GM21786 (cell line): ENCODE results near the gene SECTM1.

Experiments used
- ATAC-seq: cut with Tn5 transposase; IDR thresholded peaks from one replicate; pipeline ENCODE4 v1.9.1; 2021; ENCODE audit not compliant: unreplicated experiment

SECTM1 gene

GRCh38 chr17:82316651-82317393, 16.7 kb downstream of the SECTM1 start:
- ATAC-seq: no peak

DNA sequence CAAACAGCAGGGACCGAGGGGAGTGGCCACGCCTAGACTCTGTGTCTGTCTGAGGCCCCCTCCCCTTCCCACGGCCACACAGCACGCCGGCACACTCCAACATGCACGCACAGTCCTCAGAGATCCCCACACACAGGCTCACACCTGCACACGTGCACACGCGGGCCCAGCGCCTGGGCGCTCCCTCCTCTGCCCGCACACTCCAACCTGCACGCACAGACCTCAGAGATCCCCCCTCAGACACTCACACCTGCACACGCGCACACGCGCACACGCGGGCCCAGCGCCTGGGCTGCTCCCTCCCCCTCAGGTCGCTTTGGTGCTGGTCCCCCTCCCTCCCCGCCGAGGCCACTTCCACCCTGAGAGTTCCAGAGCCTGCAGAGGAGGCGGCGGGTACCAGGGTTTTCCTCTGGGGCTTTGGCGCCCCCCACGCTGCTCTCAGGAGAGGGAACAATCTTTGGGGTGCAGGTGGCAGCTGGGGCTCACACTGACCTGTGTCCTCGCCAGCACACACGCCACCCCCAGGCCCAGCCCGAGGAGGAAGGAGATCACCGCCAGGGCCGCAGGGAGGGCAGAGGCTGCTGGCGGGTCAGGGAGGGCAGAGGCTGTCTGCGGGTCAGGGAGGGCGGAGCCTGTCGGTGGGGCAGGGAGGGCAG, 17.7 kb downstream of the SECTM1 start:
- ATAC-seq: no peak

- no peak for ATAC-seq
Measured at GRCh38 chr17:82314727-82315605, 18.6 kb downstream of the SECTM1 start.

DNA sequence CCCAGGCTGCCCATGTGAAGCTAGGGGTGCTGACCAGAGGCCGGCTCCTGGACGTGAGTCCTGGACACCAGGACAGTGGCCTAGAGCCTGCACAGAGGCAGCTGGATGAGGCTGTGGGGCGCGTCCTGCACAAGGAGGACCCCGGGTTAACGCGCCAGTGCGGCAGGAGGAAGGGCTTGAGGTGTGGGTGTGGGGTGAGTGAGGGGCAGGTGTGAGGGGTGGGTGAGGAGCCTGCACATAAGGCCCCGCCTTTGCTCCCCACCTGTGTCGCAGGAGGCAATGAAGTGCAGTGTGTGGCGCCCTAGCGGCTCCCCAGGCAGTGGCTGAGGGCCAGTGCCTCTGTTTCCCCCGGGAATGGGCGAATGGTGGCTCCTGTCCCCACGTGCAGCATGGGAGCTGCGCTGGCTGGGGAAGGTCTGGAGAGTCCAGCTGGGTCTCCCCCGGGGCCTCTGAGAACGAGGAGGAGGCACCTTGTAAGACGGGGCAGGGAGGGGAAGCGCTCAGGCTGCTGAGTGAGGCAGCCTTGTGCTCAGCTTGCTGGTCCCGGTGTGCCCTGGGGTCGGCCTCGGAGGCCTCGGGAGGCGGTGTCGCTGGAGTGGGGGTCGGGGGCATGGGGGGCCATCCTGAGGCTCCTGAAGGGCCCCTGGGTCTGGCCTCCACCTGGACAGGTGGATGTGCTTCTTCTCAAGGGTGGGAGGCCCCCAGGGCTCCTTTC, 19.4 kb downstream of the SECTM1 start:
- ATAC-seq: no peak

DNA sequence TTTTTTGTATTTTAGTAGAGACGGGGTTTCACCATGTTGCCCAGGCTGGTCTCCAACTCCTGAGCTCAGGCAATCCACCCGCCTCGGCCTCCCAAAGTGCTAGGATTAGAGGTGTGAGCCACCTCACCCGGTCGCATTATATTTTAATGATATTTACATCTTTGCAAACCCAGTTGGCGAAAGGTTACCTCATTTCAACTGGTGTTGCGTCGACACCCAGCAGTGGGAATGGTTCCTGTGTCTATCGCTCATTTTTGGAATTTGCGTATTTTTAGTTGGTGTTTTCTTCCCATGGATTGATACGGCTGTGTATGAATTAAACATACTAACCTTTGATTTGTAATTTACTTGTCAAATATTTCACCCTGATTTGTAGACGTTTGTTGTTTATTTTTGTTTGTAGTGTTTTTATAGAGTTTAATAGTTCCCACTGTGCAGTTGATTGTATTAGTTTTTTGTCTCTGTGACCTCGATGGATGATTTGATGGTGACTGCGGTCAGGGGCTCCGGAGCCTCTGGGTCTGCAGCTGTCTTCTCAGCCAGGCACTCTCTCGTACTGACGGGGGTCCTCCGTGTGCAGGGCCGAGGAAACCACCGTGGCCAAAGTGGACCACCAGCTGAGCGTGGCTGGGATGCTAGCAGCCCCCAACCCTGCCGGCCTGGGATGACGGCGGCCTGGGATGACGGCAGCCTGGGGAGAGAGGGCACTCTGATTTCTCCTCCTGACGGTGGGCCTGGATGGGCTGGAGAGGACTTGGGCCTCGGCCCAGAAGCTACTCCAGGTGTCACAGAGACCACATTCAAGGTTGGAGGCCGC, 20.2 kb downstream of the SECTM1 start:
- no peak for ATAC-seq

DNA sequence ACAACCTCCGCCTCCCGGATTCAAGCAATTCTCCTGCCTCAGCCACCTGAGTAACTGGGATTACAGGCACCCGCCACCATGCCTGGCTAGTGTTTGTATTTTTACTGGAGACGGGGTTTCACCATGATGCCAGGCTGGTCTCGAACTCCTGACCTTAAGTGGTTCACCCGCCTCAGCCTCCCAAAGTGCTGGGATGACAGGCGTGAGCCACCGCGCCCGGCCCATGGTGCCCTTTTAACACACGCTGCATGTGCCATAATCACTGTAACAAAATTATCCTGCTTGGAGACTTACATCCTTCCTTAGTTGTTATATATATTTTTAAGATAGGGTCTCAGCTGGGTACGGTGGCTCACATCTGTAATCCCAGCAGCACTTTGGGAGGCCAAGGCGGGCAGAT, 21.6 kb downstream of the SECTM1 start:
- no peak for ATAC-seq

DNA sequence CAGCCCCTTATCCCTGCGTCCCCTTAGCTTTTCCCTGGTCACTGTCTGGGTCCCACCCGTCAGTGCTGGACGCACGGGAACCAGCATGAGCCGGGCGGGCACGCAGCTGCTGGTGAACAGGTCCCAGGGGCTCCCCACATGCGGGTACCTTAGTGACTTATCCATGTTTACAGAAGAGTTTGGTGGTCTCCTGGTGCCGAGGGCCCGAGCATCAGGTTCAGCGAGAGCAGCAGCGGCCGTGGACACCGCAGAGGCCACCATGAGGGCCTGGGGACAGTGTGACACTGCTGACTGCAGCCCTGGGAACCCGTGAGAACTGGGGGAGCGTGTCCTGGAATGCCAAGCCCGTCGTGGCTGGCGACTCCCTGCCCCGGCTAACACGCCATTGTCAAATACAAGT, 22.7 kb downstream of the SECTM1 start:
- no peak for ATAC-seq

- no peak for ATAC-seq
Measured at GRCh38 chr17:82309656-82310570, 23.7 kb downstream of the SECTM1 start.

GRCh38 chr17:82305727-82306300, 27.8 kb downstream of the SECTM1 start:
- ATAC-seq: no peak

GRCh38 chr17:82304826-82305726, 28.5 kb downstream of the SECTM1 start:
- no peak for ATAC-seq

GRCh38 chr17:82303944-82304808, 29.4 kb downstream of the SECTM1 start:
- ATAC-seq: no peak

DNA sequence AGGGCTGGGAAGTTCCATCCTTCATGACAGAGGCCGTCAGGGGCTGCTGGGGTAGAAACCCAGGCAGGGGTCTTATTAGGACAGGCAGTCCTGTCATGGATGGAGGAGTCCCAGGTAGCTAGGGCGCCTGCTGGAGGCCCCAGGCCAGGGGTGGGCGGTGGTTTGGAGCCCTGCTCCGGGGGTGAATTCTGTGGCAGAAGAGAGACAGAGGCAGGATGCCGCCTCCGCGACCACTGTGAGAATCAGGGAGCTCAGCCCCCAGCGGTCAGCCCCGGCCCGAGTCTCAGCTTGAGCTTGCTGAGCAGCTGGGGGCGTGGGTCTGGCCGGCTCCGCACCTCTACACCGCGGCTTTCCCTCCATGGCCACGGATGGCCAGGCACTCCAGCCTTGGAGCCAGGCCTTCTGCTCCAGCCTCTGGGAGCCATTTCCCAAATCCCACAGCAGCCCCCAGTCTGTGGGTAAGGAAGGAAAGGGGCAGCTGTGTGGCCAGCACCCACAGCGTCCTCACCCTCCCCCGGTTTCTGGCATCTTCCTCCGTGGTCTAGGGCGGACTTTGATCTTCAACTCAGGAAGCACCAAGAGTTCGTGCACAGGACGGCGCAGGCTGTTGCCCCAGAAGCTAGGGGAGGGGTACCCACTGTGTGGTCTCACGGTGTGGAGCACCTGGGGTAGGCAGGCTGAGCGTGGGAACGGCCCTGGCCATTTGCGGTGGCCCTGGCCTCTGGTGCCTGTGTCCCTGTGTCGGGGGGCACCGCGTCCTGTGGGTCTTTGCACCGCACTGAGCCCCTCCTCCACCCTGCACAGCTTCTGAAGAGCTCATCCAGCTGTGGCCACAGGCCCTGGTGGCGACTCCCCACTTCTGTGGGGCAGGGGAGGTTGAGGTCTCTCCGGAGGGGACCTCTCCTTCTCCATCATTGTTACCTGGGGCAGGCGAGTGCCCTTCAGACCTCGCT, 30.3 kb downstream of the SECTM1 start:
- no peak for ATAC-seq

DNA sequence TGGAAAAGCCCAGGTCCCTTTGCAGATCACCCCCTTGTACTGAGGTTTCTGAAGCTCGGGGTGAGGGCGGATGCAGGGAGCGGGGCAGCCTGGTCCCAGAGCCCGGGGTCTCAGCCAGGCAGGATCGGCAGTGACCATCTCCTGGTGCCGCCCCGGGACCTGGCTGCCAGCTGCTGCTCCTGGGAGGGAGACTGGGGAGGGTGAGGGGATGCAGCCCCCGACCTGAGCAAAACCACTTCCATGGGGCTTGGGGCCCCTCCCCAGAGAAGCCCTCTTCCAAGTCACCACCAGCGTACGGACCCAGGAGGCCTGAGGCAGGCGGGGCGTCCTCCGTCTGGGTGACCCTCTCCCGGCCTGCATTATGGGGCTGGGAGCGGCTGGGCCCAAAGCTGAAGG, 31.0 kb downstream of the SECTM1 start:
- ATAC-seq: no peak

- no peak for ATAC-seq
Measured at GRCh38 chr17:82301916-82302567, 31.5 kb downstream of the SECTM1 start.

DNA sequence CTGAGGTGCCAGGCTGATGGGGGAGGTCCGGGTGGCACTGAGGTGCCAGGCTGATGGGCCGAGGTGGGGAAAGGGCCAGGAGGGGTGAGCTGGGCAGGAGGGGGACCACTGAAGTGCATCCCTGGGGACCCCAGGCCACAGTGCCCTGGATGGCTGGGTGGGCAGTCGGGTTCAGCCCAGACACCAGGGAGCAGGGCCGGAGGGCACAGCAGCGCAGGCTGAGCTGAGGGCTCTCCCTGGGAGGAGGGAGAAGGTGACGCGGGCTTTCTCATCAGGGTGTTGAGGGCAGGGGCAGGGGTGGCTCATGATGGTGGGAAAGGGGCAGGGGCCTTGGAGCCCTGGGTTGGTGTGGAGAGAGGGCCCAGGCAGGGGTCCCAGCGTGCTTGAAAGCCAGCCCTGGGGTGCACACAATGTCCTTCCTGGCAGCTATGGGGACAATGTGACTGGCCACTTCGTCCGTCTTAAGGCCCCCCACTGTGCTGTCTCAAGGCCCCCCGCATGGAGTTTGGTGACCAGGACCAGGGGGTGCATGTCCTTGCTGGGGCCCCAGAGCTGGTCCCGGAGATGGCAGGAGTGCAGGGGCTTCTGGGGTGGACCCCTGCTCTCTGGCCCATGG, 32.2 kb downstream of the SECTM1 start:
- no peak for ATAC-seq
